ENCODE results near the gene DRAM1. TPM values are rescaled to one million over a fixed set of nuclear protein-coding genes. Genes with fewer than 3 reads are reported as not detected.

DRAM1 gene
- total RNA-seq, 1 donor from 2014 or later: 20.4 TPM

DNA sequence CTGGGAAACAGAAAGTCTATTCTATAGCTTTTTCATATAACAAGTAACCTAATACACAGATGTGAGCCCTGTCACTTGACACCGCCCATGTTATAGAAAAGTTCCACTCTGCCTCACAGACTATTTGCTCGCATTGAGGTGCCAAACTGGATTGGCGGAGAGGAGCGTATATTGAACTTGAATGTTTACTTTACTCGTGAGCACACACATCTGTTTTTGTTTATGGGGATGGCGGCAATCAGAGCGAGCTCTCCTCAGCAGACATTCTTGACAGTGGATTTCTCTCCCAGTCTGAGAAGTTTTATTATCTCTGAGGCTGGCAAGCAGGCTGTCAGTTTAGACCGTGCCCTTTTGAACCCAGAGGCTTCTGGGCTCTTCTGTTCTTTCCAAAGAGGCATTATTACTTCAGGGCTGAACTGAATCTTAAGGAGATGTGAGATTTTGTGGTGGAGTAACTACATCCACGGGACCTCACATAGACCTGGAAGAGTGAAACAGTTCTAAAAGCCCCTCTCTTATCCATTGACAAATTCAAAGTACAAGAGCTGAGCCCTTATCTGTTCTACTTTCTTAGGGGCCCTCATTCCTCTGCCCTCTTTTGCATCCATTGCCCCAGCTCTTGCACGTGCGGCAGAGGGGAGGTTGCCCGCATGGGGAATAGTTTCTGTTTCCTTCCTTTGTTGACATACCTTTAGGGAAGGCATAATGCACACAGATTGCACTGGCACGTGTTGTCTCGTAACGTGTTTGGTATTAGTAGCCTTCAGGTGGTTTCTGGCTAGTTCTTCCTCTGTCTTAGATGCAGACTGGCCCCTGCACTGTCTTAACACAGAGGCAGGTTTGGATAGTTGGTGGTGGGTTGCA is 68.2 kb downstream of the DRAM1 start:
- Histone ChIP-seq H3K4me3 (ENCODE audit: insufficient read depth, low read depth, low read length) (no peak overlapping the region), H3K27me3 (ENCODE audit: insufficient read depth, low read length) (peaks cover 3% of the 10 kb centered on the region), H3K36me3 (ENCODE audit: insufficient read depth, low read length) (no peaks in the 10 kb centered on the region), H3K79me2 (ENCODE audit: insufficient read depth, low read length) (no peaks in the 10 kb centered on the region), H3K27ac (ENCODE audit: low read depth, low read length) (no peak overlapping the region), H4K20me1 (ENCODE audit: insufficient read depth, low read length) (no peaks in the 10 kb centered on the region), H3K4me2 (ENCODE audit: low read length) (no peak overlapping the region), H3K9ac (ENCODE audit: low read length) (no peak overlapping the region), H3K4me1 (ENCODE audit: insufficient read depth, low read length) (no peaks in the 10 kb centered on the region), H3K9me3 (ENCODE audit: insufficient read depth, low read depth, low read length) (no peaks in the 10 kb centered on the region), H2AFZ (ENCODE audit: low read depth, low read length) (no peak overlapping the region)
- DNase-seq (ENCODE audit: low read depth) (no peak), FAIRE-seq (no peak)
- Mint-ChIP-seq H3K27me3 (ENCODE audit: low read depth, unreplicated experiment) (no peaks in the 10 kb centered on the region), H3K36me3 (ENCODE audit: low read depth, unreplicated experiment) (no peaks in the 10 kb centered on the region), H3K9me3 (ENCODE audit: unreplicated experiment) (no peaks in the 10 kb centered on the region), H3K27ac (ENCODE audit: unreplicated experiment) (no peak overlapping the region), H3K4me3 (ENCODE audit: unreplicated experiment) (no peak overlapping the region), H3K4me1 (ENCODE audit: low read depth, unreplicated experiment) (peaks cover 8% of the 10 kb centered on the region)
- TF ChIP-seq EZH2 (IDR thresholded peaks at IDR 0.05; ENCODE audit: insufficient read depth, low read length): no peak
- no peak for TF ChIP-seq CTCF (IDR thresholded peaks at IDR 0.05; ENCODE audit: insufficient read depth, low read depth, low read length)

GRCh38 chr12:101946233-101946611 is 68.8 kb downstream of the DRAM1 start:
- Histone ChIP-seq H3K4me2 (ENCODE audit: low read length) (no peak overlapping the region), H3K27me3 (ENCODE audit: insufficient read depth, low read length) (peaks cover under 1% of the 10 kb centered on the region), H3K4me3 (ENCODE audit: insufficient read depth, low read depth, low read length) (no peak overlapping the region), H3K36me3 (ENCODE audit: insufficient read depth, low read length) (no peaks in the 10 kb centered on the region), H4K20me1 (ENCODE audit: insufficient read depth, low read length) (no peaks in the 10 kb centered on the region), H3K4me1 (ENCODE audit: insufficient read depth, low read length) (no peaks in the 10 kb centered on the region), H3K9ac (ENCODE audit: low read length) (no peak overlapping the region), H2AFZ (ENCODE audit: low read depth, low read length) (no peak overlapping the region), H3K27ac (ENCODE audit: low read depth, low read length) (no peak overlapping the region), H3K79me2 (ENCODE audit: insufficient read depth, low read length) (no peaks in the 10 kb centered on the region), H3K9me3 (ENCODE audit: insufficient read depth, low read depth, low read length) (no peaks in the 10 kb centered on the region)
- H3K9me3 Mint-ChIP-seq (ENCODE audit: unreplicated experiment): no peaks in the 10 kb centered on the region
- no peak for FAIRE-seq
- no peak for DNase-seq (ENCODE audit: low read depth)
- TF ChIP-seq CTCF (IDR thresholded peaks at IDR 0.05; ENCODE audit: insufficient read depth, low read depth, low read length) (no peak), EZH2 (IDR thresholded peaks at IDR 0.05; ENCODE audit: insufficient read depth, low read length) (no peak)
- peaks cover 3% of the 10 kb centered on the region for H3K4me1 Mint-ChIP-seq (ENCODE audit: low read depth, unreplicated experiment)
- H3K4me3 Mint-ChIP-seq (ENCODE audit: unreplicated experiment): no peak overlapping the region
- H3K36me3 Mint-ChIP-seq (ENCODE audit: low read depth, unreplicated experiment): no peaks in the 10 kb centered on the region
- H3K27ac Mint-ChIP-seq (ENCODE audit: unreplicated experiment): no peak overlapping the region
- H3K27me3 Mint-ChIP-seq (ENCODE audit: low read depth, unreplicated experiment): no peaks in the 10 kb centered on the region

DNA sequence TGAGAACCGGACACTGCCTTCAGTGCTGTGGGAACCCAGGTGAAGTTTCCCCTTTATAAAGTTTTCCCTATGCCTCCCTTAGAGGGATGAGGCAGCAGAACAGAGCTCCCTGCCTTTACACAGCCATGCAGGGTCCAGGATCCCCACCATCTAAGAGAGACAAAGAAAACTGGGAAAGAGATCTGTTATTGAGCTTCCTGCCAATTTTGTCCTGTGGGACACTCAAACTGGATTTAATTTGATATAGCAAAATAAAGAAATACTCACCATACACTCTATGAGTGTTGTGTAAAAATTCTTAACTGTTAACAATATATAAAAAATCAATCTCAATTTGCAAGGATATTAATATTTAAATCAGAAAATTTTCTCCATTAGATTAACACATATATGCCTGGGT is 69.9 kb downstream of the DRAM1 start:
- DNase-seq (ENCODE audit: low read depth): no peak
- H3K9me3 ChIP-seq (ENCODE audit: insufficient read depth, low read depth, low read length): no peaks in the 10 kb centered on the region
- H3K36me3 Mint-ChIP-seq (ENCODE audit: low read depth, unreplicated experiment): no peaks in the 10 kb centered on the region
- H3K27me3 ChIP-seq (ENCODE audit: insufficient read depth, low read length): no peaks in the 10 kb centered on the region
- H3K4me3 Mint-ChIP-seq (ENCODE audit: unreplicated experiment): no peak overlapping the region
- H2AFZ ChIP-seq (ENCODE audit: low read depth, low read length): no peak overlapping the region
- H3K27me3 Mint-ChIP-seq (ENCODE audit: low read depth, unreplicated experiment): no peaks in the 10 kb centered on the region
- H4K20me1 ChIP-seq (ENCODE audit: insufficient read depth, low read length): no peaks in the 10 kb centered on the region
- H3K4me2 ChIP-seq (ENCODE audit: low read length): no peak overlapping the region
- H3K36me3 ChIP-seq (ENCODE audit: insufficient read depth, low read length): no peaks in the 10 kb centered on the region
- no peaks in the 10 kb centered on the region for H3K4me1 Mint-ChIP-seq (ENCODE audit: low read depth, unreplicated experiment)
- no peak overlapping the region for H3K27ac ChIP-seq (ENCODE audit: low read depth, low read length)
- no peaks in the 10 kb centered on the region for H3K79me2 ChIP-seq (ENCODE audit: insufficient read depth, low read length)
- FAIRE-seq: no peak
- TF ChIP-seq CTCF (IDR thresholded peaks at IDR 0.05; ENCODE audit: insufficient read depth, low read depth, low read length) (no peak), EZH2 (IDR thresholded peaks at IDR 0.05; ENCODE audit: insufficient read depth, low read length) (no peak)
- no peak overlapping the region for H3K4me3 ChIP-seq (ENCODE audit: insufficient read depth, low read depth, low read length)
- no peaks in the 10 kb centered on the region for H3K9me3 Mint-ChIP-seq (ENCODE audit: unreplicated experiment)
- no peak overlapping the region for H3K27ac Mint-ChIP-seq (ENCODE audit: unreplicated experiment)
- no peaks in the 10 kb centered on the region for H3K4me1 ChIP-seq (ENCODE audit: insufficient read depth, low read length)
- no peak overlapping the region for H3K9ac ChIP-seq (ENCODE audit: low read length)
